Kidney (tissue), 14 donors: ENCODE data around the gene FAM149B1. TPM values are rescaled to one million over a fixed set of nuclear protein-coding genes. Genes with fewer than 3 reads are reported as not detected.

Experiments
- DNase-seq, 5 donors: peaks; one replicate each; pipeline ENCODE4 v3.0.0-alpha.2; 2013 to 2020
- FAIRE-seq: peaks from 2 replicates; lab custom pipeline; 2012; peaks lifted over from hg19 to GRCh38; lab: Jason Lieb, UNC
- H3K27ac ChIP-seq, 2 donors: one replicate each; pipeline ENCODE4 v1.7.0; 2013; ENCODE audit warnings: low read depth in 2 of 2, low read length in 2 of 2, inconsistent platforms in 1 of 2
- H3K27me3 ChIP-seq: one replicate; pipeline ENCODE4 v1.7.1; 2013; ENCODE audit warnings: low read length, inconsistent platforms; ENCODE audit not compliant: control insufficient read depth, insufficient read depth
- H3K36me3 ChIP-seq, 3 donors: one replicate each; pipeline versions ENCODE4 v1.7.0 to v1.7.1; 2013; ENCODE audit warnings: low read length in 3 of 3, control low read depth in 1 of 3, inconsistent platforms in 1 of 3; ENCODE audit not compliant: insufficient read depth in 3 of 3, control insufficient read depth in 2 of 3
- H3K4me1 ChIP-seq, 3 donors: one replicate each; pipeline versions ENCODE4 v1.7.0 to v1.7.1; 2013; ENCODE audit warnings: low read length in 3 of 3, inconsistent platforms in 1 of 3, low read depth in 1 of 3; ENCODE audit not compliant: control insufficient read depth in 2 of 3, insufficient read depth in 2 of 3
- H3K4me3 ChIP-seq, 3 donors: one replicate each; pipeline versions ENCODE4 v1.7.0 to v1.8.1; 2013; ENCODE audit warnings: low read length in 3 of 3, control low read depth in 1 of 3, inconsistent platforms in 1 of 3
- H3K9ac ChIP-seq, 3 donors: one replicate each; pipeline versions ENCODE4 v1.7.0 to v1.7.1; 2013; ENCODE audit warnings: low read length in 3 of 3, control low read depth in 1 of 3, inconsistent platforms in 1 of 3
- H3K9me3 ChIP-seq, 3 donors: one replicate each; pipeline versions ENCODE4 v1.7.0 to v1.7.1; 2013; ENCODE audit warnings: low read length in 3 of 3, control low read depth in 1 of 3, inconsistent platforms in 1 of 3; ENCODE audit not compliant: control insufficient read depth in 2 of 3, insufficient read depth in 1 of 3
- intact Hi-C: fragments of 100-400 bp; cut with DNase I; formaldehyde crosslinking; loops from one replicate; pipeline ENCODE4 v1.11.1; 2022
- polyA plus RNA-seq: library from polyadenylated mRNA; stranded (reverse); fragments of 350-450 nt; fragmentation: Illumina TruSeq; extraction: RNeasy Lipid Tissue Mini Kit (QIAGEN cat#74804); gene quantifications from one replicate; pipeline ENCODE4 v1.2.3, GENCODE V29; 2014; ENCODE audit warnings: low read depth, low replicate concordance; ENCODE audit not compliant: insufficient read depth
- total RNA-seq: library from RNA; stranded (reverse); fragmentation: NEBNext Ultra II Directional; extraction: Animal tissue kit (Norgen Biotek cat#: 25700); gene quantifications from one replicate; pipeline ENCODE4 v1.2.1, GENCODE V29; 2021
- TF ChIP-seq, protein P1 (sequence below): IDR thresholded peaks from 3 replicates; pipeline ENCODE4 v1.5.1; 2012; ENCODE audit warnings: mild to moderate bottlenecking, moderate library complexity, borderline replicate concordance; ENCODE audit not compliant: insufficient read depth; ENCODE audit errors: extremely low read depth
- donor health status: control.
- donor health status: control.
- donor health status: control.
- donor health status: control.
- donor health status: control.
- donor health status: DM: yes; HTN: yes; CAD: no.
- donor health status: Normal renal cell carcinoma (clear cell type).

FAM149B1 gene
- total and polyA plus RNA-seq, 2 donors from 2014 or later, result 21.7 to 24.9 TPM

DNA sequence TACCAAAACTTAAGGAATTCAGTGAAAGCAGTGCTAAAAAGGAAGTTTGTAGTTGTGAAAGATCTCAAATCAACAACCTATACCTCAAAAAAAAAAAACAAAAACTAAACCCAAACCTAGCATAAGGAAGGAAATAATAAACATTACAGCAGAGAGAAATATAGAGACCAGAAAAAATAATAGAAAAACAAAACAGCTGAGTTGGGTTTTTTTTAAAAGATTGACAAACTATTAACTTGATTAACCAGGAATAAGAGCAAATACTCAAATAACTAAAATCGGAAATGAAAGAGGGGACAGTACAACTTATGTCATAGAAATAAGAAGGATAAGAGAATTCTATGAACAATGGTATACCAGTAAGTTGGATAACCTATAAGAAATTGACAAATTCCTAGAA lies 6.8 kb upstream of the FAM149B1 start:
- H3K9ac ChIP-seq, result no peak overlapping the region
- H3K27ac ChIP-seq, result no peak overlapping the region
- intact Hi-C loops, result no loop called here
- H3K4me3 ChIP-seq, result no peak overlapping the region
- peaks cover 5 to 25% (median 12%) of the 10 kb centered on the region in 3 donors for H3K36me3 ChIP-seq
- no peaks in the 10 kb centered on the region for H3K27me3 ChIP-seq
- TF ChIP-seq, protein P1, sequence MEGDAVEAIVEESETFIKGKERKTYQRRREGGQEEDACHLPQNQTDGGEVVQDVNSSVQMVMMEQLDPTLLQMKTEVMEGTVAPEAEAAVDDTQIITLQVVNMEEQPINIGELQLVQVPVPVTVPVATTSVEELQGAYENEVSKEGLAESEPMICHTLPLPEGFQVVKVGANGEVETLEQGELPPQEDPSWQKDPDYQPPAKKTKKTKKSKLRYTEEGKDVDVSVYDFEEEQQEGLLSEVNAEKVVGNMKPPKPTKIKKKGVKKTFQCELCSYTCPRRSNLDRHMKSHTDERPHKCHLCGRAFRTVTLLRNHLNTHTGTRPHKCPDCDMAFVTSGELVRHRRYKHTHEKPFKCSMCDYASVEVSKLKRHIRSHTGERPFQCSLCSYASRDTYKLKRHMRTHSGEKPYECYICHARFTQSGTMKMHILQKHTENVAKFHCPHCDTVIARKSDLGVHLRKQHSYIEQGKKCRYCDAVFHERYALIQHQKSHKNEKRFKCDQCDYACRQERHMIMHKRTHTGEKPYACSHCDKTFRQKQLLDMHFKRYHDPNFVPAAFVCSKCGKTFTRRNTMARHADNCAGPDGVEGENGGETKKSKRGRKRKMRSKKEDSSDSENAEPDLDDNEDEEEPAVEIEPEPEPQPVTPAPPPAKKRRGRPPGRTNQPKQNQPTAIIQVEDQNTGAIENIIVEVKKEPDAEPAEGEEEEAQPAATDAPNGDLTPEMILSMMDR, result no peak
- H3K4me1 ChIP-seq, result peaks cover 0 to 3% (median 2%) of the 10 kb centered on the region in 3 donors
- FAIRE-seq (no peak), DNase-seq (no peak)
- H3K9me3 ChIP-seq, result no peaks in the 10 kb centered on the region

DNA sequence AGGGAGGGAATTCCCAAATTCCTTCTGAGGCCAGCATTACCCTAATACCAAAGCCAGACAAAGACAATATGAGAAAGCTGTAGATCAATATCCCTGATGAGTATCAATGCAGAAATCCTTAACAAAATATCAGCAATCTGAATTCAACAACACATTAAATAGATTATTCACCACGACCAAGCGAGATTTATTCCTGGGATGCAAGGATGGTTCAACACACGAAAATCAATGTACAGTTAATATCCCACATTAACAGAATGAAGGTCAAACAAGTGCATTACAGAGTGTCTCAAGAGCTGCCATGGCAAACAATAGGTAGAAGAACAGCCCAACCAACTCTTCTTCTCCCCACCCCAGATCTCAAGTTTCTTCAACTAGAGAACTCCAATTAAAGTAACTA lies 6.3 kb upstream of the FAM149B1 start:
- no peak overlapping the region for H3K27ac ChIP-seq
- H3K36me3 ChIP-seq, result peaks cover 2 to 19% (median 12%) of the 10 kb centered on the region in 3 donors
- intact Hi-C loops, result no loop called here
- H3K4me1 ChIP-seq, result peaks cover 0 to 7% (median 2%) of the 10 kb centered on the region in 3 donors
- FAIRE-seq (no peak), DNase-seq (no peak)
- TF ChIP-seq, protein P1, result no peak
- no peaks in the 10 kb centered on the region for H3K9me3 ChIP-seq
- H3K4me3 ChIP-seq, result no peak overlapping the region
- no peak overlapping the region for H3K9ac ChIP-seq
- no peaks in the 10 kb centered on the region for H3K27me3 ChIP-seq

DNA sequence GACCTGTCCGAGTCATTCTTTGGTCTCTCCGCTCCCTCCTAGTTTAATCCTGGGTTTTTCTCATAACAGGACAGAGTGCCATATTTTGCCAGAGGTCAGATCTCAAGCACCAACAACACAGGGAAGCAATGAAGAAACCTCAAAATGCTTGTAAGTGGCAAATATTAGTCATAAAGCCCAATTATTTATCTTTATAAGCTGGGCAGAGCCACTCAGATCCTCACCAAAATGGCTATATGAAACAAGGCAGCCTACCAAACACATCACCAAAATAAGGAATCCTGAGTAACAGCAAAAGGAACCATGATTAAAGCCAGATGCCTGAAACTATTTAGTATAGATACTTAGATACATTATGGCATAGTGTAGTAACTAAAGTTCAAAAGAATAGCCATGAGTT lies 4.8 kb upstream of the FAM149B1 start:
- FAIRE-seq, result no peak
- peaks cover 2 to 18% (median 12%) of the 10 kb centered on the region in 3 donors for H3K36me3 ChIP-seq
- intact Hi-C loops, result no loop called here

More for the DNA sequence above, 4.8 kb upstream of the FAM149B1 start:
- Histone ChIP-seq H3K9ac (no peak overlapping the region), H3K9me3 (no peaks in the 10 kb centered on the region), H3K4me1 (peaks cover 0 to 7% (median 5%) of the 10 kb centered on the region in 3 donors), H3K27ac (no peak overlapping the region), H3K4me3 (no peak overlapping the region), H3K27me3 (no peaks in the 10 kb centered on the region)
- TF ChIP-seq, protein P1, result no peak
- DNase-seq, result no peak
